ENCODE data around the gene RPF1. TPM values are rescaled to one million over a fixed set of nuclear protein-coding genes. Genes with fewer than 3 reads are reported as not detected.

Gene RPF1
- total RNA-seq, 1 donor from 2014 or later = 30.1 TPM

GRCh38 chr1:84434801-84435549 is 44.1 kb upstream of the RPF1 start:
- no peaks in the 10 kb centered on the region for H4K20me1 ChIP-seq (ENCODE audit: insufficient read depth, low read length)
- H3K27me3 Mint-ChIP-seq (ENCODE audit: low read depth, unreplicated experiment) = peaks cover 2% of the 10 kb centered on the region
- H2AFZ ChIP-seq (ENCODE audit: low read depth, low read length) = no peak overlapping the region
- no peaks in the 10 kb centered on the region for H3K9me3 ChIP-seq (ENCODE audit: insufficient read depth, low read depth, low read length)
- no peaks in the 10 kb centered on the region for H3K79me2 ChIP-seq (ENCODE audit: insufficient read depth, low read length)
- peaks cover 3% of the 10 kb centered on the region for H3K4me1 Mint-ChIP-seq (ENCODE audit: low read depth, unreplicated experiment)
- H3K4me3 ChIP-seq (ENCODE audit: insufficient read depth, low read depth, low read length) = no peak overlapping the region
- TF ChIP-seq EZH2 (IDR thresholded peaks at IDR 0.05; ENCODE audit: insufficient read depth, low read length) = no peak
- no peak for TF ChIP-seq CTCF (IDR thresholded peaks at IDR 0.05; ENCODE audit: insufficient read depth, low read depth, low read length)
- no peak overlapping the region for H3K9ac ChIP-seq (ENCODE audit: low read length)
- FAIRE-seq (no peak), DNase-seq (ENCODE audit: low read depth) (no peak)
- no peak overlapping the region for H3K4me2 ChIP-seq (ENCODE audit: low read length)
- no peaks in the 10 kb centered on the region for H3K36me3 ChIP-seq (ENCODE audit: insufficient read depth, low read length)
- H3K27me3 ChIP-seq (ENCODE audit: insufficient read depth, low read length) = no peaks in the 10 kb centered on the region
- H3K36me3 Mint-ChIP-seq (ENCODE audit: low read depth, unreplicated experiment) = no peaks in the 10 kb centered on the region
- H3K27ac Mint-ChIP-seq (ENCODE audit: unreplicated experiment) = no peak overlapping the region
- H3K9me3 Mint-ChIP-seq (ENCODE audit: unreplicated experiment) = no peaks in the 10 kb centered on the region
- peaks cover 6% of the 10 kb centered on the region for H3K4me1 ChIP-seq (ENCODE audit: insufficient read depth, low read length)
- no peak overlapping the region for H3K4me3 Mint-ChIP-seq (ENCODE audit: unreplicated experiment)
- no peak overlapping the region for H3K27ac ChIP-seq (ENCODE audit: low read depth, low read length)

DNA sequence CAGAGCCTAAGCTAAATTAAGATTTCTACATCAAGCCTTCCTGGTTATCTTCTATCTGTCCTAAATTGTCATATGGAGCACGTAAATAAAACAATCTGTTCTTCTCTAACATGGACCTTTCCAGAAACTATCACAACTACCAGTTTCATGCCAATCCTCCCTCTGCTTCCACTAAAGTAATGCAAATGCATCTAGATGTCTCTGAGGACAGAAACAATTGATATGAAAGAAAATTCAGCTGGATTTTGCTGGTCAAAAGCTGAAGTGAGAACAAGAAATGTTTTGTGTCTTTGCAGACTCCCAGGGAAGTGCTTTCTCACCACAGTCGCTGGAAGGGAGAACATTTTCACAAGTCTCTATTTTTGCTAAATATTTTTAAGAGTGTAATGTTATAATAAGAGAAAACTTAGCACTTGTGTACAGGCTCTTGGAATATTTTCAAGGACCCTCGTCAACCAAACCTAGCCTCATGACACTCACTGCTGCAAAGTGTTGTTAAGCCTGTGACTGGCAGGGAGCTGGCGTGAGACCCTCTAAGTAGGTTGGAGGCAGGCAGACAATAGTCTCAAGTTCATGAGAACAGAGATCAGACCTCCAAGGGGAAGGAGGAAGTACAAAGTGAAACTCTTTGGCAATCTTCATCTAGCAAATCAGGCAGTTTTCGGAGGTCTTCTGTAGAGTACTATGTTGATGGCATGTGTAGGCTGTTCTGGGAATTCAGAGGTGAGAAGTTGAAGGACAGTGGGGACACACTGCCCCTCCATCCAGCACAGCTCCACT is 42.0 kb upstream of the RPF1 start:
- no peak for FAIRE-seq
- peaks cover 3% of the 10 kb centered on the region for H3K4me1 Mint-ChIP-seq (ENCODE audit: low read depth, unreplicated experiment)
- no peak overlapping the region for H3K27ac Mint-ChIP-seq (ENCODE audit: unreplicated experiment)
- H3K36me3 Mint-ChIP-seq (ENCODE audit: low read depth, unreplicated experiment) = no peaks in the 10 kb centered on the region
- no peaks in the 10 kb centered on the region for H3K9me3 Mint-ChIP-seq (ENCODE audit: unreplicated experiment)
- Histone ChIP-seq H3K36me3 (ENCODE audit: insufficient read depth, low read length) (no peaks in the 10 kb centered on the region), H3K79me2 (ENCODE audit: insufficient read depth, low read length) (no peaks in the 10 kb centered on the region), H2AFZ (ENCODE audit: low read depth, low read length) (no peak overlapping the region), H3K4me1 (ENCODE audit: insufficient read depth, low read length) (peaks cover 6% of the 10 kb centered on the region), H3K4me2 (ENCODE audit: low read length) (no peak overlapping the region), H4K20me1 (ENCODE audit: insufficient read depth, low read length) (no peaks in the 10 kb centered on the region), H3K27me3 (ENCODE audit: insufficient read depth, low read length) (no peaks in the 10 kb centered on the region), H3K9ac (ENCODE audit: low read length) (no peak overlapping the region), H3K9me3 (ENCODE audit: insufficient read depth, low read depth, low read length) (no peaks in the 10 kb centered on the region), H3K4me3 (ENCODE audit: insufficient read depth, low read depth, low read length) (no peak overlapping the region), H3K27ac (ENCODE audit: low read depth, low read length) (no peak overlapping the region)
- no peak for DNase-seq (ENCODE audit: low read depth)
- TF ChIP-seq EZH2 (IDR thresholded peaks at IDR 0.05; ENCODE audit: insufficient read depth, low read length) (no peak), CTCF (IDR thresholded peaks at IDR 0.05; ENCODE audit: insufficient read depth, low read depth, low read length) (no peak)
- no peak overlapping the region for H3K4me3 Mint-ChIP-seq (ENCODE audit: unreplicated experiment)
- peaks cover 2% of the 10 kb centered on the region for H3K27me3 Mint-ChIP-seq (ENCODE audit: low read depth, unreplicated experiment)
